PFSK-1 (cell line): ENCODE measurements around the gene BABAM2.

Experiments used
- POLR2AphosphoS5 ChIP-seq: IDR thresholded peaks from 2 replicates; pipeline ENCODE4 v1.6.1; 2012; ENCODE audit warnings: low read depth, mild to moderate bottlenecking, control low read depth, low read length, moderate library complexity
- TAF1 ChIP-seq: IDR thresholded peaks from 2 replicates; pipeline ENCODE4 v1.6.1; 2012; ENCODE audit warnings: low read length, control low read depth, borderline replicate concordance; ENCODE audit not compliant: insufficient read depth
- TF ChIP-seq, protein P1 (sequence below), 2 experiments: IDR thresholded peaks; 2 replicates each; pipeline versions ENCODE4 v1.6.1 to v1.8.0; 2011 to 2012; ENCODE audit warnings: low read depth in 2 of 2, low read length in 2 of 2, control low read depth in 1 of 2, inconsistent platforms in 1 of 2, mild to moderate bottlenecking in 1 of 2, moderate library complexity in 1 of 2; ENCODE audit not compliant: insufficient read depth in 1 of 2

DNA sequence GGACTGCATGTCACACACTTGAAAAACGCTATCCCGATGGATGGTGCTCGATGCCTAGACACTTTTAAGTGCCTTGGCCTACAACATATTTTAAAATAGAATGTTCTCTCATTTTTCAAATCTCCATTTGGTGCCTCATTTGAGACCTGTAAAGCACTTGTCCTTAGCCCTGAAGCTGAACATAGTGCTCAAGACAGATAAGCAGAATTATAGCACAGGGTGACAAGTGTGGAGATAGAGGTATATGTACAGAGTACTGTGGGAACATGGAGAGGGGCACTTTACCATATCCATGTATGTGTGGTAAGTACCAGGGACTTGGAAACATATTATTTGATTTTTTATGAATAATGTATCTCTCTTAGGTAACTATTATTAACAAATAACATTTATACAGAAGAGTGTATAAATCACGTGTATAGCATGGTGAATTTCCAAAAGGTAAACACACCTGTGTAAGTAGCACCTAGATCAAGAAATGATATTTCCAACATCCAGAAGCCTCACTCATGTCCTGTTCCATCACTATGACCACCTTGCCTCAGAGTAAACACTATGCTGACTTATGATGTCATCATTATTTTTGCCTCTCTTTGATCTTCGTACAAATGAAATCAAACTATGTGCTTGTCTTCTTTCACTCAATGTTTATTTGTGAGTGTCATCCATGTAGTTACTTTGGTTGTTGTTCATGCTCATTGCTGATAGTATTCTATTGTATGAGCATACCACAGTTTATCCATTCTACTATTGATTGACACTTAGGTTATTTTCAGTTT lies 103.6 kb downstream of the BABAM2 start:
- TF ChIP-seq POLR2AphosphoS5 (no peak), TAF1 (no peak)
- TF ChIP-seq, protein P1, sequence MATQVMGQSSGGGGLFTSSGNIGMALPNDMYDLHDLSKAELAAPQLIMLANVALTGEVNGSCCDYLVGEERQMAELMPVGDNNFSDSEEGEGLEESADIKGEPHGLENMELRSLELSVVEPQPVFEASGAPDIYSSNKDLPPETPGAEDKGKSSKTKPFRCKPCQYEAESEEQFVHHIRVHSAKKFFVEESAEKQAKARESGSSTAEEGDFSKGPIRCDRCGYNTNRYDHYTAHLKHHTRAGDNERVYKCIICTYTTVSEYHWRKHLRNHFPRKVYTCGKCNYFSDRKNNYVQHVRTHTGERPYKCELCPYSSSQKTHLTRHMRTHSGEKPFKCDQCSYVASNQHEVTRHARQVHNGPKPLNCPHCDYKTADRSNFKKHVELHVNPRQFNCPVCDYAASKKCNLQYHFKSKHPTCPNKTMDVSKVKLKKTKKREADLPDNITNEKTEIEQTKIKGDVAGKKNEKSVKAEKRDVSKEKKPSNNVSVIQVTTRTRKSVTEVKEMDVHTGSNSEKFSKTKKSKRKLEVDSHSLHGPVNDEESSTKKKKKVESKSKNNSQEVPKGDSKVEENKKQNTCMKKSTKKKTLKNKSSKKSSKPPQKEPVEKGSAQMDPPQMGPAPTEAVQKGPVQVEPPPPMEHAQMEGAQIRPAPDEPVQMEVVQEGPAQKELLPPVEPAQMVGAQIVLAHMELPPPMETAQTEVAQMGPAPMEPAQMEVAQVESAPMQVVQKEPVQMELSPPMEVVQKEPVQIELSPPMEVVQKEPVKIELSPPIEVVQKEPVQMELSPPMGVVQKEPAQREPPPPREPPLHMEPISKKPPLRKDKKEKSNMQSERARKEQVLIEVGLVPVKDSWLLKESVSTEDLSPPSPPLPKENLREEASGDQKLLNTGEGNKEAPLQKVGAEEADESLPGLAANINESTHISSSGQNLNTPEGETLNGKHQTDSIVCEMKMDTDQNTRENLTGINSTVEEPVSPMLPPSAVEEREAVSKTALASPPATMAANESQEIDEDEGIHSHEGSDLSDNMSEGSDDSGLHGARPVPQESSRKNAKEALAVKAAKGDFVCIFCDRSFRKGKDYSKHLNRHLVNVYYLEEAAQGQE (IDR thresholded peaks at IDR 0.05; ENCODE audit: insufficient read depth in 1 of 2, low read depth in 2 of 2, low read length in 2 of 2): no peak
